Measurements from ENCODE around the gene ANKMY1. TPM values are rescaled to one million over a fixed set of nuclear protein-coding genes. Genes with fewer than 3 reads are reported as not detected.
A peak's percentile ranks its signal among the peaks of the same experiment; 100 is the strongest.

ANKMY1 gene
- total RNA-seq, 4 donors from 2014 or later = 8.2 to 23.8 (median 17.1) TPM

DNA sequence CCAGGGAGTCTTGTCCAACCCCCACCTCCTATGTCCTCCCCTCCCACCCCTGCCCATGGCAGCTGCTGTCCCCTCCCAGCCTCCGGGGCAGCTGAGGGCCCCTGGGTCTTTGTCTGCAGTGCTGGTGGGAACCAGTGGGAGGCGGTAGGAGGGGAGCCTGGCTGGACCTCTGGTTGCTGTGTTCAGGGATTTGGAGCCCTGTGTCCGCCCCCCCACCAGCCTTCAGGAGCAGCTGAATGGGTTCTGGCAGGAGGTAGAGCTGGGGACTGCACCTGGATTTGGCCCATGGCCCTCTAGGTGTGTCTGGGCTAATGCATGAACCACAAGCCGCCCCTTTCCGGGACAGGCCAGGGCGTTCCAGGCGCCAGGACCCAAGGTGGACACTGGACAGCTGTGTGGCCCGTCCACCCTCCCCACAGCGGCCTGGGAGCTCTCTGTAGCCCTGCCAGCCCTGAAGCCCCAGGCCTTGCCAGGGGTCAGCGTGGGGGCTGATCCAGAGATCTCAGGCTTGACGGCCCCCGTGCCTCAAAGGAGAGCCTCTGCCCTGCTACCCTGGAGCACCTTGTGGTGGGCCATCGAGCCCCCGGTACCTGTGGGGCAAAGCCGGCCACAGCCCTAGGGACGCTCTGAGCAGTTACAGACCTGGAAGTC, 96.9 kb downstream of the ANKMY1 start:
- intact Hi-C loops (cut with DNase I) = no loop called here
- TF ChIP-seq, protein P1, sequence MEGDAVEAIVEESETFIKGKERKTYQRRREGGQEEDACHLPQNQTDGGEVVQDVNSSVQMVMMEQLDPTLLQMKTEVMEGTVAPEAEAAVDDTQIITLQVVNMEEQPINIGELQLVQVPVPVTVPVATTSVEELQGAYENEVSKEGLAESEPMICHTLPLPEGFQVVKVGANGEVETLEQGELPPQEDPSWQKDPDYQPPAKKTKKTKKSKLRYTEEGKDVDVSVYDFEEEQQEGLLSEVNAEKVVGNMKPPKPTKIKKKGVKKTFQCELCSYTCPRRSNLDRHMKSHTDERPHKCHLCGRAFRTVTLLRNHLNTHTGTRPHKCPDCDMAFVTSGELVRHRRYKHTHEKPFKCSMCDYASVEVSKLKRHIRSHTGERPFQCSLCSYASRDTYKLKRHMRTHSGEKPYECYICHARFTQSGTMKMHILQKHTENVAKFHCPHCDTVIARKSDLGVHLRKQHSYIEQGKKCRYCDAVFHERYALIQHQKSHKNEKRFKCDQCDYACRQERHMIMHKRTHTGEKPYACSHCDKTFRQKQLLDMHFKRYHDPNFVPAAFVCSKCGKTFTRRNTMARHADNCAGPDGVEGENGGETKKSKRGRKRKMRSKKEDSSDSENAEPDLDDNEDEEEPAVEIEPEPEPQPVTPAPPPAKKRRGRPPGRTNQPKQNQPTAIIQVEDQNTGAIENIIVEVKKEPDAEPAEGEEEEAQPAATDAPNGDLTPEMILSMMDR (IDR thresholded peaks at IDR 0.05) = no peak
- H3K9me3 ChIP-seq = no peaks in the 10 kb centered on the region
- peaks cover 4 to 75% (median 7%) of the 10 kb centered on the region in 3 donors for H3K36me3 ChIP-seq
- H3K4me3 ChIP-seq = no peak overlapping the region
- WGBS, 2 donors = 60% methylated on average over 1 of the region's 16 CpGs; no CpG with 5 or more reads in 1 of the 2 donors
- peaks cover 20 to 34% (median 28%) of the 10 kb centered on the region in 3 donors for H3K4me1 ChIP-seq
- DNase-seq = no peak
- no peak overlapping the region for H3K27ac ChIP-seq
- peaks cover 0 to 15% (median 0%) of the 10 kb centered on the region in 4 donors for H3K27me3 ChIP-seq

- 85 to 89% methylated on average over 11 of the region's 16 CpGs for WGBS, 2 donors
Observed at GRCh38 chr2:240460253-240460711, 97.5 kb downstream of the ANKMY1 start.

DNA sequence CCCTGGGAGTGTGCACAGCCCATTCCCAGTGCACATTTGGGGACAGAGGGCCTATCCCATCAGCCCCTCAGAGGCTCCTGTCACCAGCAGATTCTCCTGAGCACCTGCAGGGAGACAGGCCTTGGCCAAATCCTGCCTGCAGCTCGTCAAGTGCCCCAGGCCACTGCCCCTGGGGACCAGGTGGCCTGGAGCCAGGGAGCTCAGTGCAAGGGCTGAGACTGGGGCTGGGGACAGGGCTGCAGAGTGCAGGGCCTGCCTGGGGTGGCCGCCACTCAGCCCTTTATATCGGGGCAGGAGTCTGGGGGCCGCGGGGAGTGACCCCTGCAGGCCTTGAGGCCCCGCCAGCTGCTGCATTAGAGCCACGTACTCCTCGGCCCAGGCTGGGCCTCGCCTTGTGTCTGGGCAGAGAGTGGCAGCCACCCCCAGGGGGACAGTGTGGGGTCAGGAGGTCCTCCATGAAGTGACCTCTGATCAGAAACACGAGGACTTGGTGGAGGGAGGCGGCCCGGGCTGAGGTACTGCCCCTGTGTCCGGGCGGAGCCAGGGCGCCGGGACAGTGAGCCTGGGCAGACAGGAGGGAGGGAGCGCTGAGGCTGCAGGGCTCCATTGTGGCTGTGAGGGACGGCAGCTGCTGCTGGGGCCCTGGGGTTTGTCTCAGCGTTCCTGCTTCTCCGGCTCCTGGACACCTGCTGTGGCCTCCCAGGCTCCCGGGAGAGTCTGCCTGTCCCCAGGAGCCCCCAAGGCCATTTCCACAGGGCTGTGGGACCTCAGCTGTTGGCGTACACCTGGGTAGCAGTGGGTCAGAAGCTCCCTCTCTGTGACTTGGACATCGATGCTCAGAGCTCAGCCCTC, 98.2 kb downstream of the ANKMY1 start:
- Histone ChIP-seq H3K36me3 (peaks cover 0 to 62% (median 4%) of the 10 kb centered on the region in 3 donors), H3K4me3 (no peak overlapping the region), H3K9me3 (no peaks in the 10 kb centered on the region), H3K27ac (peak overlapping the region in 1 of 4 donors; percentile 85), H3K4me1 (peaks cover 32 to 47% (median 40%) of the 10 kb centered on the region in 3 donors), H3K27me3 (peaks cover 0 to 27% (median 0%) of the 10 kb centered on the region in 4 donors)
- intact Hi-C loops (cut with DNase I) = no loop called here
- no peak for TF ChIP-seq POLR2A (IDR thresholded peaks at IDR 0.05)
- TF ChIP-seq, protein P1 (IDR thresholded peaks at IDR 0.05) = no peak
- 85% methylated on average over 4 of the region's 23 CpGs; no CpG with 5 or more reads in 1 of the 2 donors for WGBS, 2 donors
- no peak for DNase-seq

More at GRCh38 chr2:240460253-240460711, 97.5 kb downstream of the ANKMY1 start:
- Histone ChIP-seq H3K4me3 (no peak overlapping the region), H3K27ac (no peak overlapping the region), H3K4me1 (peaks cover 27 to 40% (median 35%) of the 10 kb centered on the region in 3 donors), H3K27me3 (peaks cover 0 to 21% (median 0%) of the 10 kb centered on the region in 4 donors), H3K36me3 (peaks cover 4 to 68% (median 4%) of the 10 kb centered on the region in 3 donors), H3K9me3 (no peaks in the 10 kb centered on the region)
- no peak for DNase-seq
- TF ChIP-seq POLR2A (IDR thresholded peaks at IDR 0.05) = no peak
- TF ChIP-seq, protein P1 (IDR thresholded peaks at IDR 0.05) = no peak
- intact Hi-C loops (cut with DNase I) = no loop called here

- TF ChIP-seq, protein P1 (IDR thresholded peaks at IDR 0.05) = no peak
- no peak for TF ChIP-seq POLR2A (IDR thresholded peaks at IDR 0.05)
- Histone ChIP-seq H3K9me3 (no peaks in the 10 kb centered on the region), H3K4me3 (no peak overlapping the region), H3K27me3 (peaks cover 0 to 34% (median 0%) of the 10 kb centered on the region in 4 donors), H3K4me1 (peaks cover 38 to 54% (median 47%) of the 10 kb centered on the region in 3 donors), H3K27ac (peak overlapping the region in 2 of 4 donors; percentile 17 to 85), H3K36me3 (peaks cover 0 to 55% (median 4%) of the 10 kb centered on the region in 3 donors)
- intact Hi-C loops (cut with DNase I) = no loop called here
- DNase-seq = no peak
- WGBS, 2 donors = 91% methylated on average over 5 of the region's 18 CpGs; no CpG with 5 or more reads in 1 of the 2 donors
Observed at GRCh38 chr2:240458900-240459391, 98.8 kb downstream of the ANKMY1 start.
